ENCODE data around the gene VPS35L. TPM values are rescaled to one million over a fixed set of nuclear protein-coding genes. Genes with fewer than 3 reads are reported as not detected.

VPS35L gene
- total and polyA plus RNA-seq, 2 experiments from 2014 or later: 47.5 to 52.8 TPM

DNA sequence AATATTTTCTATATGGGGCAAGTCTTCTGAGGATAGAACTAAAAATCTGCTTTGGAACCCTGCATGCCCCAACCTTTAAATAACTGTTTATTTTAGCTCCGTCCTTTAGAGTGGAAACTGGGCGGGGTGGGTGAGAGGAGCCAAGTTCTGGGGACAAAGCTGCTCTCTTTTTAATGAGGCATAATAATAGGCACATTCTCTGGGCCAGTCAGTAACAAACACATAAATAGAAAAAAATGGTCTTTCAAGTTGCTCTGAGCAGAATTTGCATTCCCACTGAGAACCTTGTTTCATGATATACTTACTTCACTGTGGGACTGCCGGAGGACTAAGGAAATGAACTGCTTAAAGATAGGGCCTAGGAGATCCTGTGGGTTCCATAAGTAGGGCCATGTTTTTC lies 111.0 kb downstream of the VPS35L start:
- no peaks in the 10 kb centered on the region for H3K27me3 ChIP-seq
- WGBS (ENCODE audit: low lambda C conversion rate, missing lambda C conversion rate): 76% methylated on average over 3 of the region's 3 CpGs
- H2AFZ ChIP-seq: no peak overlapping the region
- DNase-seq (ENCODE audit: low spot score): no peak
- H3K9me2 ChIP-seq (replicated peaks; ENCODE audit: insufficient read depth): no peaks in the 10 kb centered on the region
- H3K4me3 ChIP-seq: no peak overlapping the region
- H3K36me3 ChIP-seq (replicated peaks; ENCODE audit: insufficient read depth, low read depth): peaks cover 3% of the 10 kb centered on the region
- H3K27ac ChIP-seq: no peak overlapping the region
- H4K20me1 ChIP-seq (ENCODE audit: insufficient read depth, poor library complexity, severe bottlenecking): no peaks in the 10 kb centered on the region
- no peak overlapping the region for H3K4me2 ChIP-seq
- peaks cover 7% of the 10 kb centered on the region for H3K9me3 ChIP-seq (ENCODE audit: low read depth)
- TF ChIP-seq, protein P1, sequence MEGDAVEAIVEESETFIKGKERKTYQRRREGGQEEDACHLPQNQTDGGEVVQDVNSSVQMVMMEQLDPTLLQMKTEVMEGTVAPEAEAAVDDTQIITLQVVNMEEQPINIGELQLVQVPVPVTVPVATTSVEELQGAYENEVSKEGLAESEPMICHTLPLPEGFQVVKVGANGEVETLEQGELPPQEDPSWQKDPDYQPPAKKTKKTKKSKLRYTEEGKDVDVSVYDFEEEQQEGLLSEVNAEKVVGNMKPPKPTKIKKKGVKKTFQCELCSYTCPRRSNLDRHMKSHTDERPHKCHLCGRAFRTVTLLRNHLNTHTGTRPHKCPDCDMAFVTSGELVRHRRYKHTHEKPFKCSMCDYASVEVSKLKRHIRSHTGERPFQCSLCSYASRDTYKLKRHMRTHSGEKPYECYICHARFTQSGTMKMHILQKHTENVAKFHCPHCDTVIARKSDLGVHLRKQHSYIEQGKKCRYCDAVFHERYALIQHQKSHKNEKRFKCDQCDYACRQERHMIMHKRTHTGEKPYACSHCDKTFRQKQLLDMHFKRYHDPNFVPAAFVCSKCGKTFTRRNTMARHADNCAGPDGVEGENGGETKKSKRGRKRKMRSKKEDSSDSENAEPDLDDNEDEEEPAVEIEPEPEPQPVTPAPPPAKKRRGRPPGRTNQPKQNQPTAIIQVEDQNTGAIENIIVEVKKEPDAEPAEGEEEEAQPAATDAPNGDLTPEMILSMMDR (IDR thresholded peaks at IDR 0.05; ENCODE audit: poor library complexity): no peak
- TF ChIP-seq EZH2 (IDR thresholded peaks at IDR 0.05; ENCODE audit: borderline replicate concordance) (no peak), EZH2phosphoT487 (IDR thresholded peaks at IDR 0.05; ENCODE audit: low read depth, severe bottlenecking, unreplicated experiment) (no peak)
- H3K4me1 ChIP-seq (ENCODE audit: insufficient read depth): no peaks in the 10 kb centered on the region
- H3K79me2 ChIP-seq: no peaks in the 10 kb centered on the region

DNA sequence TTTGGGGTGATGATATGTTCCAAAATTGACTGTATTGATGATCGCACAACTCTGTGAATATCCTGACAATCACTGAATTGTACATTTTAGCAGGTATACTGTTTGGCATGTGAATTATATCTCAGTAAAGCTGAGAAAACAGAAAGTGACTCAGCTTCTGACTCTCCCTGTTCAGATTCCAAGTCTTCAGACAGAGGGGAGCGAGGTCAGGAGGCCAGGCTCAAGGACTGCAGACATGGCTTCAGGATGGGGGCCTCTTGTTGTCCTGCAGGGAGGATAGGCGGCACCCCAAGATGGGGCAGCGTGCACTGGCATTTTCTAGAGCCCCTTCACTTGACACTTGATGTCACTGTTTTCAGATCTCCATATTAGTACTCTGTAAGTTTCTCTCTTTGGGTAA lies 116.9 kb downstream of the VPS35L start:
- Histone ChIP-seq H3K79me2 (no peaks in the 10 kb centered on the region), H3K9me2 (replicated peaks; ENCODE audit: insufficient read depth) (no peaks in the 10 kb centered on the region), H3K27me3 (no peaks in the 10 kb centered on the region), H2AFZ (no peak overlapping the region), H3K4me1 (ENCODE audit: insufficient read depth) (no peaks in the 10 kb centered on the region), H4K20me1 (ENCODE audit: insufficient read depth, poor library complexity, severe bottlenecking) (no peaks in the 10 kb centered on the region), H3K4me2 (no peak overlapping the region), H3K27ac (no peak overlapping the region), H3K9me3 (ENCODE audit: low read depth) (no peaks in the 10 kb centered on the region), H3K4me3 (no peak overlapping the region), H3K36me3 (replicated peaks; ENCODE audit: insufficient read depth, low read depth) (no peaks in the 10 kb centered on the region)
- WGBS (ENCODE audit: low lambda C conversion rate, missing lambda C conversion rate): 94% methylated on average over 4 of the region's 4 CpGs
- DNase-seq (ENCODE audit: low spot score): no peak
- TF ChIP-seq EZH2phosphoT487 (IDR thresholded peaks at IDR 0.05; ENCODE audit: low read depth, severe bottlenecking, unreplicated experiment) (no peak), EZH2 (IDR thresholded peaks at IDR 0.05; ENCODE audit: borderline replicate concordance) (no peak)
- TF ChIP-seq, protein P1 (IDR thresholded peaks at IDR 0.05; ENCODE audit: poor library complexity): no peak

GRCh38 chr16:19674485-19674884 lies 119.0 kb downstream of the VPS35L start:
- no peaks in the 10 kb centered on the region for H3K9me3 ChIP-seq (ENCODE audit: low read depth)
- H3K27me3 ChIP-seq: no peaks in the 10 kb centered on the region
- no peak overlapping the region for H3K4me3 ChIP-seq
- WGBS (ENCODE audit: low lambda C conversion rate, missing lambda C conversion rate): 96% methylated on average over 5 of the region's 5 CpGs
- H4K20me1 ChIP-seq (ENCODE audit: insufficient read depth, poor library complexity, severe bottlenecking): no peaks in the 10 kb centered on the region
- no peaks in the 10 kb centered on the region for H3K9me2 ChIP-seq (replicated peaks; ENCODE audit: insufficient read depth)
- H3K27ac ChIP-seq: no peak overlapping the region
- no peak overlapping the region for H3K4me2 ChIP-seq
- no peaks in the 10 kb centered on the region for H3K79me2 ChIP-seq
- H2AFZ ChIP-seq: no peak overlapping the region
- no peak for DNase-seq (ENCODE audit: low spot score)
- no peak for TF ChIP-seq EZH2 (IDR thresholded peaks at IDR 0.05; ENCODE audit: borderline replicate concordance)
- no peak for TF ChIP-seq EZH2phosphoT487 (IDR thresholded peaks at IDR 0.05; ENCODE audit: low read depth, severe bottlenecking, unreplicated experiment)
- TF ChIP-seq, protein P1 (IDR thresholded peaks at IDR 0.05; ENCODE audit: poor library complexity): no peak
- no peaks in the 10 kb centered on the region for H3K4me1 ChIP-seq (ENCODE audit: insufficient read depth)
- no peaks in the 10 kb centered on the region for H3K36me3 ChIP-seq (replicated peaks; ENCODE audit: insufficient read depth, low read depth)

DNA sequence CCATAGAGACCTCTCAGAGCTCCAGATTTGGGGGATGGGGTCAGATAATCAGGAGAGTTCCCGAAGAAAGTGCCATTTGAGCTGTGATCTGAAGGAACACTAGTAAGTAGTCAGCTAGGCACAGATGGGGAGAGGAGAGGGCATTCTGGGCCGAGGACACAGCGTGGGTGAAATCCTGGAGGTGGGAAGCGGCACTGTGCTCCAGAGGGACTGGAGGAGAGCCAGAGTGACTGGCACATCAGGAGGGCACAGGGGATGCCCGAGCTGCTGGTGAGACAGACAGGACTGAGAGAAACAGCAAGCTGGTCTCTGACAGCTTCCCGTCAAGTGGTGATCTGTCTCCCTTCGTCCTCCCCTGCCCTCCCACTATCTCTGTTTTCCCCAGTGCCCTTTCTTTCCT lies 121.9 kb downstream of the VPS35L start:
- Histone ChIP-seq H3K27me3 (no peaks in the 10 kb centered on the region), H3K9me3 (ENCODE audit: low read depth) (no peaks in the 10 kb centered on the region), H3K4me3 (no peak overlapping the region), H3K27ac (no peak overlapping the region), H3K4me2 (no peak overlapping the region), H3K4me1 (ENCODE audit: insufficient read depth) (no peaks in the 10 kb centered on the region), H4K20me1 (ENCODE audit: insufficient read depth, poor library complexity, severe bottlenecking) (no peaks in the 10 kb centered on the region), H3K9me2 (replicated peaks; ENCODE audit: insufficient read depth) (no peaks in the 10 kb centered on the region), H3K79me2 (no peaks in the 10 kb centered on the region), H3K36me3 (replicated peaks; ENCODE audit: insufficient read depth, low read depth) (no peaks in the 10 kb centered on the region), H2AFZ (no peak overlapping the region)
- no peak for DNase-seq (ENCODE audit: low spot score)
- no peak for TF ChIP-seq EZH2 (IDR thresholded peaks at IDR 0.05; ENCODE audit: borderline replicate concordance)
- no peak for TF ChIP-seq EZH2phosphoT487 (IDR thresholded peaks at IDR 0.05; ENCODE audit: low read depth, severe bottlenecking, unreplicated experiment)
- WGBS (ENCODE audit: low lambda C conversion rate, missing lambda C conversion rate): 91% methylated on average over 7 of the region's 7 CpGs

Data from hepatocyte (in vitro differentiated cells).